RWPE1 (cell line): ENCODE measurements around the gene TMEM63C.

Experiments
- CTCF ChIA-PET: fragments of 350-600 bp; sonication (Branson Sonifier 250); formaldehyde crosslinking; extraction: SDS; loops from one replicate; lab custom pipeline; 2021; lab: Yijun Ruan, JAX
- POLR2A ChIA-PET: fragments of 400-600 bp; formaldehyde crosslinking; extraction: SDS; loops from one replicate; lab custom pipeline; 2020; ENCODE audit warnings: antibody characterized with exemption; ENCODE audit not compliant: low non-redundant PET; lab: Yijun Ruan, JAX
- DNase-seq: peaks from one replicate; pipeline ENCODE4 v3.0.0; 2012; ENCODE audit warnings: low spot score
- H3K27ac ChIP-seq: fragments of 450-650 bp; 2 replicates; pipeline ENCODE4 v1.5.1; 2017
- TF ChIP-seq, protein P1 (sequence below): fragments of 450-650 bp; conservative IDR thresholded peaks from 2 replicates; pipeline ENCODE4 v1.5.1; 2017; ENCODE audit warnings: low read depth, mild to moderate bottlenecking

TMEM63C gene

GRCh38 chr14:77200406-77200985, 18.9 kb downstream of the TMEM63C start:
- CTCF ChIA-PET: interaction anchor here (0.5 kb wide), 1 partner anchor 1631 kb away, joined by 4 read pairs; no protein-coding TSS in a partner anchor
- POLR2A ChIA-PET: no interaction called here
- no peak for DNase-seq
- TF ChIP-seq, protein P1, sequence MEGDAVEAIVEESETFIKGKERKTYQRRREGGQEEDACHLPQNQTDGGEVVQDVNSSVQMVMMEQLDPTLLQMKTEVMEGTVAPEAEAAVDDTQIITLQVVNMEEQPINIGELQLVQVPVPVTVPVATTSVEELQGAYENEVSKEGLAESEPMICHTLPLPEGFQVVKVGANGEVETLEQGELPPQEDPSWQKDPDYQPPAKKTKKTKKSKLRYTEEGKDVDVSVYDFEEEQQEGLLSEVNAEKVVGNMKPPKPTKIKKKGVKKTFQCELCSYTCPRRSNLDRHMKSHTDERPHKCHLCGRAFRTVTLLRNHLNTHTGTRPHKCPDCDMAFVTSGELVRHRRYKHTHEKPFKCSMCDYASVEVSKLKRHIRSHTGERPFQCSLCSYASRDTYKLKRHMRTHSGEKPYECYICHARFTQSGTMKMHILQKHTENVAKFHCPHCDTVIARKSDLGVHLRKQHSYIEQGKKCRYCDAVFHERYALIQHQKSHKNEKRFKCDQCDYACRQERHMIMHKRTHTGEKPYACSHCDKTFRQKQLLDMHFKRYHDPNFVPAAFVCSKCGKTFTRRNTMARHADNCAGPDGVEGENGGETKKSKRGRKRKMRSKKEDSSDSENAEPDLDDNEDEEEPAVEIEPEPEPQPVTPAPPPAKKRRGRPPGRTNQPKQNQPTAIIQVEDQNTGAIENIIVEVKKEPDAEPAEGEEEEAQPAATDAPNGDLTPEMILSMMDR: no peak
- H3K27ac ChIP-seq: no peak overlapping the region

DNA sequence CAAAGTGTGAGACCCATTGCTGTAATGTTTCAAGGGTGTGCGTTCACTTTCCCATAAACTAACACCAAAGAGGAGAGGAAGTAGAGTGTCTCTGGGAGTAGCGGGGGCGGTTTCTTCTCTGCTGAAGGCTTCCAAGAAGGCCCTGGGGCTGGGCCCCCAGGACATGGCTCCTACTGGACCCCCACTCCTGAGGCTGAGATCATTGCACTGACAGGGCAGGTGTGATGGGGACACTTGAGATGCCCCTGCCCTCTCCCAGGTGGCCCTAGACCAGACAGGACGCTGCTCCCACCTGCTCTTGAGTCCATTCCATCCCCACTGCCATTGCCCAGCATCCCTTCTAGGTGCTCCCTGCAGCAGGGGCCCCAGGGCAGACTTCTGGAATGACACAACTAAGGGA, 20.1 kb downstream of the TMEM63C start:
- ChIA-PET CTCF (no interaction called here), POLR2A (no interaction called here)
- no peak overlapping the region for H3K27ac ChIP-seq
- TF ChIP-seq, protein P1: no peak
- DNase-seq: no peak

- no peak for DNase-seq
- TF ChIP-seq, protein P1: no peak
- POLR2A ChIA-PET: no interaction called here
- CTCF ChIA-PET: no interaction called here
- no peak overlapping the region for H3K27ac ChIP-seq
Observed at GRCh38 chr14:77203611-77204458, 22.2 kb downstream of the TMEM63C start.

DNA sequence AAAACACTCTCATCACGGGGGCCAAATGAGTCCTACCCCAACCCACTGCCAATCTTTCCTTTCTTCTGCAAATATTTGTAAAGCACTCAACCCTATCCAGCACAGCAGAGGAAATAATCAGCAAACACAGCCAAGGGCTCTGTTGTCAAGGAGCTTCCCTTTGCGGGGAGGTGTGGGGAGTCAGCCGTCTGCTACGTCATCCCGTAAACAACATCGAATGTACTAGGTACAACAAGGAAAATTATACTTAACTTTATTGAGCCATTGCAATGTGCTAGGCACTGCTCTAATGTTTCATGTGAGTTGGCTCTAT, 22.8 kb downstream of the TMEM63C start:
- TF ChIP-seq, protein P1: no peak
- POLR2A ChIA-PET: no interaction called here
- DNase-seq: no peak
- CTCF ChIA-PET: no interaction called here
- H3K27ac ChIP-seq: no peak overlapping the region

- no peak overlapping the region for H3K27ac ChIP-seq
- ChIA-PET POLR2A (no interaction called here), CTCF (no interaction called here)
- no peak for DNase-seq
- TF ChIP-seq, protein P1: no peak
Observed at GRCh38 chr14:77204907-77205306, 23.3 kb downstream of the TMEM63C start.

DNA sequence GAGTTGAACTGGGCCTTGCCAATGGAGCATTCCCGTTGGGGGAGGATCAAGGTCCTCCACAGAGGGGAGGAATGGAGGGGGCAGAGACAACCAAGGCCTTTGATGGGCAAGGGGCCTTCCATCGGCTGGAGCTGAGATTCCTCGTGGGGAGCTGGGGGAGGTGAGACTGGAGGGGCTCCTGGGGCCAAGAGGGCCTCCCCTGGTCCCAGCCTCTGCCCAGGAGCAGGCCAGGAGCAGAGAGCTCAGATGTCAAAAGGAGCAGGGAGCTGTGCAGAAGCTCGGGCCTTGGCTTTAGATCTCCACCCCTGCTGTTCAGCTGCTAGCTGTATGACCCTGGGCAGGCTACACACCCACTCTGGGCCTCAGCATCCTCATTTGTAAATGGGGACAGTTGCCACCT, 24.0 kb downstream of the TMEM63C start:
- TF ChIP-seq, protein P1: no peak
- ChIA-PET POLR2A (no interaction called here), CTCF (no interaction called here)
- no peak overlapping the region for H3K27ac ChIP-seq
- DNase-seq: no peak
